Right renal cortex interstitium (tissue), 3 donors: ENCODE measurements around the gene MYO16. TPM values are rescaled to one million over a fixed set of nuclear protein-coding genes. Genes with fewer than 3 reads are reported as not detected.

ENCODE experiments used
- DNase-seq, 3 donors: peaks; one replicate each; pipeline ENCODE4 v3.0.0-alpha.2; 2013; ENCODE audit warnings: low read depth in 3 of 3, low spot score in 2 of 3
- polyA plus RNA-seq, 3 donors: library from polyadenylated mRNA; unstranded; fragments of 120-200 nt; gene quantifications; one replicate each; pipeline ENCODE4 v1.2.1, GENCODE V29; 2013; ENCODE audit not compliant: insufficient read length in 3 of 3

MYO16 gene
- polyA plus RNA-seq, 3 donors, result 0.42 to 0.60 (median 0.45) TPM

DNA sequence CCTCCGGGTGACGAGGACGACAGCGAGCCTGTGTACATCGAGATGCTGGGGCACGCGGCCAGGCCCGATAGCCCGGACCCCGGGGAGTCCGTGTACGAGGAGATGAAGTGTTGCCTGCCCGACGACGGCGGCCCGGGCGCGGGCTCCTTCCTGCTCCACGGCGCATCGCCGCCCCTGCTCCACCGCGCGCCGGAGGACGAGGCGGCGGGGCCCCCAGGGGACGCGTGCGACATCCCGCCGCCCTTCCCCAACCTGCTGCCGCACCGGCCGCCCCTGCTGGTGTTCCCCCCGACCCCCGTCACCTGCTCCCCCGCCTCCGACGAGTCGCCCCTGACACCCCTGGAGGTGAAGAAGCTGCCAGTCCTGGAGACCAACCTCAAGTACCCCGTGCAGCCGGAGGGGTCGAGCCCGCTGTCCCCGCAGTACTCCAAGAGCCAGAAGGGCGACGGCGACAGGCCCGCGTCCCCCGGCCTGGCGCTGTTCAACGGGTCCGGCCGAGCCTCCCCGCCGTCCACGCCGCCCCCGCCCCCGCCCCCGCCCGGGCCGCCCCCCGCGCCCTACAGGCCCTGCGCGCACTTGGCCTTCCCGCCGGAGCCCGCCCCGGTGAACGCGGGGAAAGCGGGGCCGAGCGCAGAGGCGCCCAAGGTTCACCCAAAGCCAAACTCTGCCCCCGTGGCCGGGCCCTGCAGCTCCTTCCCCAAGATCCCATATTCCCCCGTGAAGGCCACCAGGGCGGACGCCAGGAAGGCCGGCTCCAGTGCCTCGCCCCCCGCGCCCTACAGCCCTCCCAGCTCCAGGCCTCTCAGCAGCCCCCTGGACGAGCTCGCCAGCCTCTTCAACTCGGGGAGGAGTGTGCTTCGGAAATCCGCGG, 511.3 kb downstream of the MYO16 start:
- DNase-seq, result no peak

- no peak for DNase-seq
These were observed 512.3 kb downstream of the MYO16 start for GRCh38 chr13:109141706-109142105.

GRCh38 chr13:109144693-109145437, 515.5 kb downstream of the MYO16 start:
- no peak for DNase-seq

DNA sequence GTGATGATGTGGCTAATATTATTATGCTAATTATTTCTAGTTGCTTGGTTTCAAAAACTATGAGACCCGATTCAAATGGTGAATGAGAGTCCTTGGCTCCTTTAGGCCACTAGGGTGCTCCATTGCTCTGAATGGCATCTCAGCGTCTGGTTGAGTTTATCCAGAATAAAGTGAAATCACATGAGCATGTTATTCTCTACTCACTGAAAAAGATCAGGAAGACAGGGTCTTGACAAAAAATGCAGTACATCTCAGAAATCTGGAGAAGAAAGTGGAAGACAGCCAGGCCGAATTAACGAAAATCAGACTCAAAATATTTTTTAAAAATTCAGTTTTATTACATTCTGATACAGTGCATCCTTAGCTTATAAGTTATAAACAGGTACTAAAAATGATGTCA, 516.2 kb downstream of the MYO16 start:
- DNase-seq, result no peak

- DNase-seq, result no peak
These were observed 517.0 kb downstream of the MYO16 start for GRCh38 chr13:109146393-109146792.

- DNase-seq, result no peak
These were observed 517.7 kb downstream of the MYO16 start for GRCh38 chr13:109146912-109147647.

DNA sequence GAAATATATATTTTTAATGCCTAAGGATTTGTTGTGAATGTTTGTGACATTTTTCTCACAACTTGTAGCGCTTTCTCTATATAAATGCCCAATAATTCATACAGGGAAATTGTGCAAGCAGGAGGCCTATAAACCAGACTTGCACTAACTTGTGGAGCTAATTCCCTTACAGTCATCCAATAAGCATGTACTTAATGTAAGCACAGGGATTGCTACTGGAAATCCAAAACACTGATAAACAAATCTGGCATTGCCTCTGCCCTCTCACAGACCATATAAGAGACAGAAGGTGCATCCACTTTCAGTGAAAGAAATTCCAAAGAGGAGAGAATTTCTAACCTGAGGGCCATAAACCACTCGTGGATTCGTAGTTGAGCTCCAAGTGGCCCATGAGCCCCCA, 518.8 kb downstream of the MYO16 start:
- no peak for DNase-seq

GRCh38 chr13:109150696-109151095, 521.3 kb downstream of the MYO16 start:
- no peak for DNase-seq

DNA sequence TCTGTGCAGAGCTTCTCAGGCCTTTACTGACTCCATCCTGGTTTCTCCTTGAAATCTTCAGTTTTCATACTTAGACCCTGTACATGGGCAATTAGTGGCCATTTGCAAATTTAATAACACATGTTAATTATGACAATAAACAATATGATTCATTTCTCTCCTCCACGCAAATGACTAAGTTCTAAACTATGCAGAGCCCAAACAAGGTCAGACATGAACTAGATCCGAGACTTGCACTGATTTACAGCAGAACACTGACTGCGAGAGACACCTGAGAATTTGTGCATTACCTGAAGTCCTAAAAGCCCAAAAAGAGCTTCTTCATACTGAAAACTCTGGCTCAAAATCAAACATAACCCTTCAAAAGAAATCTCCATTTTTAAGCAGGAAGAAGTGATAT, 521.8 kb downstream of the MYO16 start:
- DNase-seq, result no peak

GRCh38 chr13:109151696-109152095, 522.3 kb downstream of the MYO16 start:
- DNase-seq, result no peak

DNA sequence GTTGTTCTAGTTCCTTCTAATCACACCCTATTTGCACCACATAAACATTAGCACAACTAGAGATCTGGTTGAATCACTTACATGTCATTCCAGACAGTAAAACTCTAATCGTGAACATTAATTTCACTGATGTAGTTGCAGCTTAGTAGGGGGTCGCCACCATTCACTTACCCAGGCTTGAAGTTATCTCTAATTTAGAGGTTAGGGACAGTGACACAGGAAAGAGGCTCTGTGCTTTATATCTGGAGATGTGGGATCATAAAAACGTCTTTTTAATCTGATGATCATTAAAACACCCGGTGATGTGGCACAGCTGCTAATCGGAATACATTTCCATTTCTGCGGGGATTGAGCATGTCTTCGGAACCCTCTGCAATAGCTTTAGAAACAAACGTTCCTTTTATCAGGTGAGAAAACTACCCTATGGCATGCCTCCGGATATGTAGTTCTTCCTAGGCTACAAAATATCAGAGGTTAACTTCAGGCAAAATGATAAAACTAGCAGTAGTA, 523.0 kb downstream of the MYO16 start:
- no peak for DNase-seq

- DNase-seq, result no peak
These were observed 523.5 kb downstream of the MYO16 start for GRCh38 chr13:109152941-109153340.

DNA sequence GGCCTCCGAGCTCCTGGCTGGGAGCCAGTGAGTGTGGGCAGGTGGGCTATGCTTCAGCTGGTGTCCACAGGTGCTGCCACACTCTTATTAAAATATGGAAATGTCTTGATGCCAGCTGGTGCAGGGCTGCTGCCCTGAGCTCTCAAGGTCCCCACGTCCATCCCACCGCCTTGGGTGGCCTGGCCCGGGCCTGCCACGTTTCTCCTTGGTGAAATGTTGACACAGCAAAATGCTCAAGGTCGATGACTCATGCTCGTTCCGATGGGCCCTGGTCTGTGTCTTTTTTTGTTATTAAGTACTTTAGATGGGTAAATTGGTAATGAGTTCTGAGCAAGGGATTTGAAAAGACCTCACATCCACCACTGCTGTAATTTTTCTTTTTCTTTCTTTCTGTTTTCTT, 524.7 kb downstream of the MYO16 start:
- no peak for DNase-seq

DNA sequence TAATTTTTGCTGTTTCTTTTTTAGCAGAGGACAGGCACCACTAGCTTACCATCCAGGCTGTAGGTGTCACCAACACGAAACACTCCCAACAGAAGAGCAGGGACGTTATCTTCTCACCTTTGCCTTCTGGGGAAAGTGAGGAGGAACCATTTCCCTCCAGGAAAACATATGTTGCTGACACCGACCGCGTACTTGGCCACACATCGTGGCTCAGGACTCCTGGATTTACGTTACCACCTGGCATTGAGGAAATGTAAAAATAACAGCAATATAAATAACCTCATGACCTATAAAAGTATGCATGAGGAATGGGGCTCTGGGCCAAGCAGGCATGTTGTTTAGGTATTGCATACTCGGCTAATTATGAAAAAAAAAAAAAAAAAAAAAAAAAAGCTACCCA, 525.1 kb downstream of the MYO16 start:
- DNase-seq, result no peak

DNA sequence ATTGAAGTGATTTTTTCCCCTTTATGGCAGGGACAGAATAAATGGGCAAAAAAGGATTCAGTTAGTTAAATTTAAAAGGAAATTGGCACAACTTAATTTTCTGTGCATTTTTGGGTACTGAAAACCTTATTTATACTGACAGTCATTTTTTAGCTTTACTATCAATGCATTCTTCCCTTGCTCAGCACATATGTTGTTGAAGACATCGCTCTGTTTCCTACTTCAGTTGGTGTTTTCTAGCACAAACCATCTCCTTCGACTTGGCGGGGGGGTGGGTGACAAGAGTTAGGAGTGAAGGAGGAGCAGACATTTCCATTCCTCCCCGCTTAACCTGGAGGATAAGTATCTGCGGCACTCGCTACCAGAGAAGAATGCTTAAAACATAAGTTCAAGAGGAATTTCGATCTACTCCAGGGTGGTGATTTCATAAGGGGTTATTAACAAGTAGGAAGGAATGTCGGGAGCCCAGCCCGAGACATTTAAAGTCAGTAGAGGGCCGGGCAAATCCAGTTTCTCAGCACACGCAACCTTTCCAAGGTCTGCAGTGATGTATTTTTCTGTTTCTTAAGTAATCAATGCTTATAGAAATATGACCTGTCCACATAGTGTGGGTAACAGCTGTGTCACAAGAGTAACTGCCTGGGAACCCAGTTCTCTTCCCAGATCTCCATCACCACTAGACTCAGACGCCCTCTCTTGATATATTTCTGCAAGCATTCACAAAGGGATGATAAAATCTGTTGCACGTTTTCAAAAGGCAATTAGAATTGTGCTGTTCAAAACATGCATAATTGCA, 525.8 kb downstream of the MYO16 start:
- no peak for DNase-seq

- DNase-seq, result no peak
These were observed 526.9 kb downstream of the MYO16 start for GRCh38 chr13:109156181-109156935.

DNA sequence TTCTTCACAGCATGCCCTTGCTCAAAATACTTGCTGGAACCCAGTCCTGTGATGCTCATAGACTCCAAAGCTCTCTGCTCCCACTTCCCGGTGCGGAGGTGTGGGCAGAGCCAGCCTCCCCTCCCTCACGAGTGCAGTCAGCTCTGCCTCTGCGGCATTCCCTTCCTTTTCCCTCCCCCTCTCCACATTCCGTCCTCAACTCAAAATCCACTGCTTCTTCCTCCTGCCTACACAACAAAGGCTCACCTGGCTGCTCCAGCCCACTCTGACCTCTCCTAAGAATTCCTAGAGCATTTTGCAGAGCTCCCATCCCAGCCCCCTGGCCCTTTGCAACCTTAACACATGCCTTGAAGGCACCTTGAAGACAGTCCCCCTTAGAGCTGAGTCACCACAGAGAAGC, 527.9 kb downstream of the MYO16 start:
- no peak for DNase-seq

DNA sequence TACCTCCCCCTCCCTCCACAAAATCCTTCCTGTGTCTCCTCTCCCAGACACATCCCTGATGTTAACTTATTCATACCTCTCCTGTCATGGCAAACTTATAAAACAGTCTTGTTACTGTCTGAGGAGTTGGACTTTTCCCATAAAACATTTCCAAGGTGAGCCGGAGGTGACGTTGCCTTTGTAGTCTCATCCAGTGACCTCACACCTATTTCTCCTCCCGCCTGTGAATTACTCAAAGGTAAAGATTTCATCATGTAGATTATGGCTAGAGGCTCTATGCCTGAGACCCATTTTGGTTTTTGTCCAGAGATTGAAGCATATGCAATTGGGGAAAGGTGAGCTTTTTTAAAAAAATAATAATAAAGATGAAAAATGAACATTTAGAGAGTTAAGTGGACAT, 529.0 kb downstream of the MYO16 start:
- no peak for DNase-seq

DNA sequence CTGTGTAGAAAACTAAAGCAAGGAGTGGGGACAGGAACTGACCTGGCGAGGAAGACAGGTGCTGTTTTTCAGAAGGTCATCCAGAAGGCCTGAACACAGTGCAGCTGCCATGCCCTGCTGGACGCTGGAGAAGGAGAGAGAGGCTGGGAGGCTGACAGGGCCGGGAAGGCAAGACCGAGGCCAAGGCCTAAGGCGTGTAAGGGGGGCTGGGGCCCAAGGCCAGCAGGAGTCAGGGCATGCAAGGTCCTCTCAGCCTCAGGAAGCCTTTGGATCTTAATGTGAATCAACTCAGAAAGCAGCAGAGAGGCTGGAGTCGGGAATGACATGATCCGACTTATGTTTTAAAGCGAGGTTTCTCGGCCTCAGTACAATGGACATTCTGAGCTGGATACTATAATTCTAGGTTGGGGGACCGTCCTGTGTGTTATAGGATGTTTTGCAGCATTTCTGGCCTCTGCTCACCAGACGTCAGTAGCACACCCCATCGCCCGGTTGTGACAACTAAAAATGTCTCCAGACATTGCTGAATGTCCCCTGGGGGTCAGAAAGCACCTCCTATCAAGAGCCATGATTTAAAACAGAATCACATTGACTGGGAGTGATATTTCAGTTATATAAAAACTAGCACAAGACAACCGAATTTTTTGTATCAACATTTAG, 530.4 kb downstream of the MYO16 start:
- DNase-seq, result no peak
